ENCODE measurements around the gene DUSP8. TPM values are rescaled to one million over a fixed set of nuclear protein-coding genes. Genes with fewer than 3 reads are reported as not detected.
A peak's percentile ranks its signal among the peaks of the same experiment; 100 is the strongest.

Gene DUSP8
- total RNA-seq, 1 experiment from 2014 or later: 4.4 TPM

- Mint-ChIP-seq H3K9me3 (no peaks in the 10 kb centered on the region), H3K27ac (no peak overlapping the region), H3K4me1 (peaks cover 23 to 43% of the 10 kb centered on the region in 2 experiments), H3K4me3 (no peak overlapping the region; a peak in 1 of 5 replicates), H3K36me3 (ENCODE audit: insufficient read depth in 1 of 3, low read depth in 3 of 3) (peaks cover 0 to 1% (median 0%) of the 10 kb centered on the region in 3 experiments; a peak in 1 of 7 replicates), H3K27me3 (ENCODE audit: low read depth) (peaks cover 48% of the 10 kb centered on the region)
- Histone ChIP-seq H3K56ac (ENCODE audit: insufficient read length, low read depth, low read length) (no peak overlapping the region), H2BK120ac (ENCODE audit: low read depth, low read length, poor library complexity, severe bottlenecking) (no peak overlapping the region), H3K27ac (ENCODE audit: insufficient read length, low read depth, low read length) (no peak overlapping the region), H2AFZ (ENCODE audit: low read length) (no peak overlapping the region), H4K5ac (ENCODE audit: insufficient read length, low read depth, low read length) (no peak overlapping the region), H4K8ac (replicated peaks; ENCODE audit: insufficient read length, low read depth, low read length) (no peak overlapping the region), H3K27me3 (ENCODE audit: insufficient read depth, low read length) (peaks cover 8% of the 10 kb centered on the region; the same call in 1 of the 2 replicates), H3K4ac (ENCODE audit: low read depth, low read length) (no peak overlapping the region), H3K23me2 (ENCODE audit: insufficient read length, low read depth, low read length, poor library complexity, severe bottlenecking) (no peaks in the 10 kb centered on the region), H3K79me2 (ENCODE audit: insufficient read depth, low read length) (no peaks in the 10 kb centered on the region), H3K18ac (ENCODE audit: insufficient read length, low read depth, low read length) (no peak overlapping the region), H2BK15ac (ENCODE audit: low read depth, low read length) (no peak overlapping the region), H3K23ac (ENCODE audit: insufficient read length, low read depth, low read length) (no peak overlapping the region), H3K9ac (ENCODE audit: extremely low read depth, insufficient read length, low read length) (no peak overlapping the region), H2BK12ac (ENCODE audit: insufficient read length, low read depth, low read length) (no peak overlapping the region), H3K79me1 (ENCODE audit: insufficient read depth, low read depth, low read length, poor library complexity, severe bottlenecking) (no peaks in the 10 kb centered on the region), H2BK5ac (ENCODE audit: insufficient read length, low read length) (no peak overlapping the region), H3K4me1 (ENCODE audit: insufficient read depth, low read length) (peaks cover 2% of the 10 kb centered on the region; the same call in 1 of the 2 replicates), H4K91ac (ENCODE audit: insufficient read length, low read depth, low read length) (no peak overlapping the region), H3K14ac (ENCODE audit: insufficient read depth, low read length) (no peak overlapping the region), H4K20me1 (ENCODE audit: control insufficient read depth, insufficient read depth, insufficient read length) (no peaks in the 10 kb centered on the region), H3T11ph (ENCODE audit: low read length) (no peak overlapping the region), H3K4me2 (ENCODE audit: insufficient read depth, insufficient read length, low read length) (no peak overlapping the region), H3K9me3 (ENCODE audit: control insufficient read depth, low read depth, low read length) (no peaks in the 10 kb centered on the region), H2AK5ac (ENCODE audit: insufficient read length, low read length) (no peak overlapping the region), H2BK20ac (ENCODE audit: low read depth, low read length, poor library complexity, severe bottlenecking) (no peak overlapping the region)
- no CpG with 5 or more reads among the region's 20 CpGs for WGBS (ENCODE audit: extremely low coverage, insufficient read length, low lambda C conversion rate)
- peak; percentile 55 for TF ChIP-seq CTCF (conservative IDR thresholded peaks at IDR 0.05)
- peak; percentile 91 for DNase-seq
Measured at GRCh38 chr11:1553808-1554594, 18.1 kb downstream of the DUSP8 start.
